NB4 (cell line): ENCODE measurements around the gene CHI3L2.

Experiments used
- DNase-seq: peaks from one replicate; pipeline ENCODE4 v3.0.0; 2010; ENCODE audit warnings: low read depth
- H3K4me3 ChIP-seq: one replicate; pipeline ENCODE4 v1.5.1; 2011; ENCODE audit warnings: mild to moderate bottlenecking, low read depth, low read length, moderate library complexity
- CTCF ChIP-seq: IDR thresholded peaks from one replicate; pipeline ENCODE4 v1.5.1; 2012; ENCODE audit warnings: low read depth, low read length
- MYC ChIP-seq: IDR thresholded peaks from 2 replicates; pipeline ENCODE4 v1.6.1; 2011; ENCODE audit warnings: low read depth, low read length
- POLR2A ChIP-seq: IDR thresholded peaks from 2 replicates; pipeline ENCODE4 v1.6.1; 2011; ENCODE audit warnings: mild to moderate bottlenecking; ENCODE audit not compliant: insufficient read length; ENCODE audit errors: extremely low read depth
- TF ChIP-seq, protein P1 (sequence below): IDR thresholded peaks from 2 replicates; pipeline ENCODE4 v1.6.1; 2011; ENCODE audit warnings: low read depth, low read length

The CHI3L2 gene

GRCh38 chr1:111196213-111196612, 31.3 kb upstream of the CHI3L2 start:
- DNase-seq = no peak
- TF ChIP-seq, protein P1, sequence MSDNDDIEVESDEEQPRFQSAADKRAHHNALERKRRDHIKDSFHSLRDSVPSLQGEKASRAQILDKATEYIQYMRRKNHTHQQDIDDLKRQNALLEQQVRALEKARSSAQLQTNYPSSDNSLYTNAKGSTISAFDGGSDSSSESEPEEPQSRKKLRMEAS = no peak
- no peak for TF ChIP-seq POLR2A
- no peak for TF ChIP-seq MYC
- no peak for TF ChIP-seq CTCF

DNA sequence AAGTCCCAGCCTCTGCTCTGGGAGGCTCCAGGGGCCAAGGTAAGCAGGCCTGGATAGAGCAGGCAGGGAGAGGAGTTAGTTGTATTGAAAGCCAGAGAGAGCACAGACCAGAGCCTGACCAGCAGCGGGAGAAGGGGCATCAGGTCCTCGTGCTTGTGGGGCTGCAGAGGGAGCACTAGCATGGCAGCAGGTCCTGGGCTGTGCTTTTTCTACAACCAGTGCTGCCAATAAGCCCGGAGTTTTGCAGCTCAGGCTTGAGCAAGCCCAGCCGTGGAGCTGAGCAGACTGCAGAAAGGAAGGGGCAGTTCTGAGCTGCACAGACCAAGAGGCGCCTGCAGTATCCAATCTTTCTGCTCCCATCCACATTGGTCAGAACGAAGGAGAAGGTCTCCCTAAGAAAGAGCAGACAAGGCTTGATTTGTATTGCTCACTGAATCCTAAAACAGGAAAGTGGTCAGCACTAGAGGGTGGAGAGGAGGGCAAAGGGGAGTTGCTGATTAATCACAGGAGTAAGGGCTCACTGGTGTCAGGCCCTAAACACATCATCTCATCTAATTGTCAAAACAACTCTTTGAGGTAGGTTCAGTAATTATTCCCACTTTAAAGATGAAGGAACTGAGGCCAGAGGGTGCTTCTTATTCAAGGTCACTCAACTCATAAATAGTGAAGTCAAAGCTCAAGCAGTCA, 29.8 kb upstream of the CHI3L2 start:
- H3K4me3 ChIP-seq = no peak overlapping the region
- no peak for TF ChIP-seq MYC
- TF ChIP-seq, protein P1 = peak; percentile 40; the same call in 1 of the 2 replicates
- TF ChIP-seq POLR2A = no peak
- TF ChIP-seq CTCF = peak; percentile 36
- DNase-seq = peak; percentile 73

More at GRCh38 chr1:111196213-111196612, 31.3 kb upstream of the CHI3L2 start:
- H3K4me3 ChIP-seq = no peak overlapping the region

- DNase-seq = no peak
These were observed 28.7 kb upstream of the CHI3L2 start for GRCh38 chr1:111198836-111199235.

DNA sequence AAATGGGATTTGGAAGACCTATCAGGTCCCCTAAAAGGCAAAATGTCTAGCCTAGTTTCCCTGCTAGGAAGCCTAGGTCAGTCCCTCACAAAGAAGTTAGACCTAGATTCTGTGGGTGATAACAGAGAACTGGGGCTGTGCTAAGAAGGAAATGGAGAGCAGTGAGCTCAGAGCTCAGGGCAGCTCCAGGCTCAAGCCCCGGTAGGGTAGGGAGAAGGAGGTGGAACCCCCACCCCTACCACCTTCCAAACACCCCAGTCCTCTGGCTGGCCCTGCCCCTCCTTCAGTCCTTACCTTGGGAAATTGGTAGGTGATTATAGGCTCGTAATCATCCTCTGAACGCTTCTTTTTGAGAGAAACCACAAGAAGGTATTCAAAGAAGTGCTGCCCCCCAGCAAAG, 28.2 kb upstream of the CHI3L2 start:
- no peak for DNase-seq
- no peak for TF ChIP-seq MYC
- TF ChIP-seq, protein P1 = no peak
- H3K4me3 ChIP-seq = no peak overlapping the region

More at GRCh38 chr1:111198836-111199235, 28.7 kb upstream of the CHI3L2 start:
- no peak overlapping the region for H3K4me3 ChIP-seq
- TF ChIP-seq POLR2A (no peak), MYC (no peak), CTCF (no peak)
- TF ChIP-seq, protein P1 = no peak

GRCh38 chr1:111199881-111200801, 27.4 kb upstream of the CHI3L2 start, which contains the start of gene DENND2D:
TSS of gene DENND2D (minus strand) at chr1:111200646. CDS start at chr1:111200459, 187 bp downstream.
- DNase-seq = peak; percentile 51
- TF ChIP-seq MYC = no peak
- TF ChIP-seq, protein P1 = peak; percentile 19; the same call in 1 of the 2 replicates
- no peak within 1 kb of the TSS for H3K4me3 ChIP-seq

- no peak overlapping the region for H3K4me3 ChIP-seq
- no peak for TF ChIP-seq MYC
- no peak for TF ChIP-seq CTCF
- TF ChIP-seq, protein P1 = no peak
- no peak for TF ChIP-seq POLR2A
- DNase-seq = no peak
These were observed 26.7 kb upstream of the CHI3L2 start for GRCh38 chr1:111200802-111201161.
